Measurements from ENCODE around the gene HMOX2.

DNA sequence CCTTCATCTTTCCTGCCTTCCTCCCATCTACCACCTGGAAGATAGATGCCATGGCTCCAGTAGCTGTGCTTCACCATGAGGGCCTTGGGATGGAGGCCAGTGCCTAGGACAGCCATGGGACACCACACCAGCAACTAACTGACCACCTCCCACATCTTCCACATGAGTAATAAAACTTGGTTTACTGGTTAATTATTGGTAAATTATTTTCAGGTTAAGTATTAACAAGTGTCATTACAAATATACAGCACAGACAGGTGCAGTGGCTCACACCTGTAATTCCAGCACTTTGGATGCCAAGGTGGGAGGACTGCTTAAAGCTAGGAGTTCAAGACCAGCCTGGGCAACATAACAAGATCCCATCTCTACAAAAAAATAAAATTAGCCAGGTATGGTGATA, 48.4 kb downstream of the HMOX2 start:
- TF ChIP-seq, protein P1, sequence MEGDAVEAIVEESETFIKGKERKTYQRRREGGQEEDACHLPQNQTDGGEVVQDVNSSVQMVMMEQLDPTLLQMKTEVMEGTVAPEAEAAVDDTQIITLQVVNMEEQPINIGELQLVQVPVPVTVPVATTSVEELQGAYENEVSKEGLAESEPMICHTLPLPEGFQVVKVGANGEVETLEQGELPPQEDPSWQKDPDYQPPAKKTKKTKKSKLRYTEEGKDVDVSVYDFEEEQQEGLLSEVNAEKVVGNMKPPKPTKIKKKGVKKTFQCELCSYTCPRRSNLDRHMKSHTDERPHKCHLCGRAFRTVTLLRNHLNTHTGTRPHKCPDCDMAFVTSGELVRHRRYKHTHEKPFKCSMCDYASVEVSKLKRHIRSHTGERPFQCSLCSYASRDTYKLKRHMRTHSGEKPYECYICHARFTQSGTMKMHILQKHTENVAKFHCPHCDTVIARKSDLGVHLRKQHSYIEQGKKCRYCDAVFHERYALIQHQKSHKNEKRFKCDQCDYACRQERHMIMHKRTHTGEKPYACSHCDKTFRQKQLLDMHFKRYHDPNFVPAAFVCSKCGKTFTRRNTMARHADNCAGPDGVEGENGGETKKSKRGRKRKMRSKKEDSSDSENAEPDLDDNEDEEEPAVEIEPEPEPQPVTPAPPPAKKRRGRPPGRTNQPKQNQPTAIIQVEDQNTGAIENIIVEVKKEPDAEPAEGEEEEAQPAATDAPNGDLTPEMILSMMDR (IDR thresholded peaks at IDR 0.05 in 2 of 3, conservative IDR thresholded peaks at IDR 0.05 in 1 of 3; ENCODE audit: borderline replicate concordance in 1 of 3, insufficient read depth in 1 of 3, low read depth in 2 of 3, low read length in 2 of 3), result no peak
- TF ChIP-seq POLR2A (IDR thresholded peaks at IDR 0.05; ENCODE audit: borderline replicate concordance, extremely low read depth, insufficient read depth, insufficient read length) (no peak), CBX3 (IDR thresholded peaks at IDR 0.05; ENCODE audit: low read depth) (no peak), SP1 (IDR thresholded peaks at IDR 0.05; ENCODE audit: low read depth) (no peak), EZH2 (IDR thresholded peaks at IDR 0.05) (no peak), EZH2phosphoT487 (IDR thresholded peaks at IDR 0.05; ENCODE audit: borderline replicate concordance) (no peak), POLR2AphosphoS5 (IDR thresholded peaks at IDR 0.05; ENCODE audit: low read depth, low read length) (no peak), JUND (IDR thresholded peaks at IDR 0.05) (no peak)
- TF ChIP-seq, protein P2, sequence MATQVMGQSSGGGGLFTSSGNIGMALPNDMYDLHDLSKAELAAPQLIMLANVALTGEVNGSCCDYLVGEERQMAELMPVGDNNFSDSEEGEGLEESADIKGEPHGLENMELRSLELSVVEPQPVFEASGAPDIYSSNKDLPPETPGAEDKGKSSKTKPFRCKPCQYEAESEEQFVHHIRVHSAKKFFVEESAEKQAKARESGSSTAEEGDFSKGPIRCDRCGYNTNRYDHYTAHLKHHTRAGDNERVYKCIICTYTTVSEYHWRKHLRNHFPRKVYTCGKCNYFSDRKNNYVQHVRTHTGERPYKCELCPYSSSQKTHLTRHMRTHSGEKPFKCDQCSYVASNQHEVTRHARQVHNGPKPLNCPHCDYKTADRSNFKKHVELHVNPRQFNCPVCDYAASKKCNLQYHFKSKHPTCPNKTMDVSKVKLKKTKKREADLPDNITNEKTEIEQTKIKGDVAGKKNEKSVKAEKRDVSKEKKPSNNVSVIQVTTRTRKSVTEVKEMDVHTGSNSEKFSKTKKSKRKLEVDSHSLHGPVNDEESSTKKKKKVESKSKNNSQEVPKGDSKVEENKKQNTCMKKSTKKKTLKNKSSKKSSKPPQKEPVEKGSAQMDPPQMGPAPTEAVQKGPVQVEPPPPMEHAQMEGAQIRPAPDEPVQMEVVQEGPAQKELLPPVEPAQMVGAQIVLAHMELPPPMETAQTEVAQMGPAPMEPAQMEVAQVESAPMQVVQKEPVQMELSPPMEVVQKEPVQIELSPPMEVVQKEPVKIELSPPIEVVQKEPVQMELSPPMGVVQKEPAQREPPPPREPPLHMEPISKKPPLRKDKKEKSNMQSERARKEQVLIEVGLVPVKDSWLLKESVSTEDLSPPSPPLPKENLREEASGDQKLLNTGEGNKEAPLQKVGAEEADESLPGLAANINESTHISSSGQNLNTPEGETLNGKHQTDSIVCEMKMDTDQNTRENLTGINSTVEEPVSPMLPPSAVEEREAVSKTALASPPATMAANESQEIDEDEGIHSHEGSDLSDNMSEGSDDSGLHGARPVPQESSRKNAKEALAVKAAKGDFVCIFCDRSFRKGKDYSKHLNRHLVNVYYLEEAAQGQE (IDR thresholded peaks at IDR 0.05; ENCODE audit: low read depth), result no peak

All from HCT116 (cell line).